CD4-positive, alpha-beta T cell (primary cell): ENCODE data around the gene PTH1R. TPM values are rescaled to one million over a fixed set of nuclear protein-coding genes. Genes with fewer than 3 reads are reported as not detected.
A peak's percentile ranks its signal among the peaks of the same experiment; 100 is the strongest.

Experiments used
- ATAC-seq: fragments of 200-7000 bp; cut with Tn5 transposase; one replicate; pipeline ENCODE4 v1.10.0; 2022; ENCODE audit warnings: mild to moderate bottlenecking; ENCODE audit not compliant: poor library complexity
- CTCF ChIA-PET: fragments of 350-600 bp; sonication (Branson Sonifier 250); formaldehyde crosslinking; loops from one replicate; lab custom pipeline; 2021; ENCODE audit warnings: antibody characterized with exemption, inconsistent platforms; lab: Charles Lee
- POLR2A ChIA-PET: fragments of 350-600 bp; sonication (Branson Sonifier 250); formaldehyde crosslinking; loops from one replicate; lab custom pipeline; 2021; ENCODE audit warnings: antibody characterized with exemption, inconsistent platforms; lab: Charles Lee
- DNase-seq, 14 experiments: peaks; one replicate each; pipeline ENCODE4 v3.0.0-alpha.2; 2013 to 2020; ENCODE audit warnings: mixed read lengths in 2 of 14
- H3K27ac ChIP-seq, 2 donors: one replicate each; pipeline versions ENCODE4 v1.5.1 to v1.7.0; 2013; ENCODE audit warnings: low read length in 2 of 2, low read depth in 1 of 2, mild to moderate bottlenecking in 1 of 2
- H3K27me3 ChIP-seq, 2 experiments: 1 replicate in 1 of 2; 2 replicates in 1 of 2; pipeline versions ENCODE4 v1.6.1 to v1.7.0; 2013; ENCODE audit warnings: low read length in 2 of 2, control low read depth in 1 of 2, mild to moderate bottlenecking in 1 of 2, moderate library complexity in 1 of 2; ENCODE audit not compliant: insufficient read depth in 2 of 2, control insufficient read depth in 1 of 2
- H3K36me3 ChIP-seq: one replicate; pipeline ENCODE4 v1.6.1; 2013; ENCODE audit warnings: low read length, control low read depth; ENCODE audit not compliant: insufficient read depth
- H3K4me1 ChIP-seq: one replicate; pipeline ENCODE4 v1.6.1; 2013; ENCODE audit warnings: low read length, control low read depth; ENCODE audit not compliant: insufficient read depth
- H3K4me3 ChIP-seq: one replicate; pipeline ENCODE4 v1.5.1; 2013; ENCODE audit warnings: mild to moderate bottlenecking, low read length, moderate library complexity
- H3K9me3 ChIP-seq, 2 experiments: 1 replicate in 1 of 2; 2 replicates in 1 of 2; pipeline versions ENCODE4 v1.6.1 to v1.7.0; 2013; ENCODE audit warnings: low read length in 2 of 2, mild to moderate bottlenecking in 2 of 2, control low read depth in 1 of 2, moderate library complexity in 1 of 2; ENCODE audit not compliant: control insufficient read depth in 1 of 2, insufficient read depth in 1 of 2
- H3K27ac Mint-ChIP-seq: one replicate; pipeline ENCODE4 v1.8.0; 2020; ENCODE audit warnings: mixed read lengths
- H3K27me3 Mint-ChIP-seq: one replicate; pipeline ENCODE4 v1.8.0; 2021; ENCODE audit warnings: mixed read lengths
- H3K36me3 Mint-ChIP-seq: one replicate; pipeline ENCODE4 v1.8.0; 2021; ENCODE audit warnings: low read depth, mixed read lengths
- H3K4me1 Mint-ChIP-seq: one replicate; pipeline ENCODE4 v1.8.0; 2021; ENCODE audit warnings: low read depth, mixed read lengths
- H3K4me3 Mint-ChIP-seq: one replicate; pipeline ENCODE4 v1.8.0; 2020; ENCODE audit warnings: mild to moderate bottlenecking, mixed read lengths
- H3K9me3 Mint-ChIP-seq: one replicate; pipeline ENCODE4 v1.8.0; 2020; ENCODE audit warnings: mixed read lengths
- CTCF ChIP-seq: fragments of 200-600 bp; IDR thresholded peaks from one replicate; pipeline ENCODE4 v1.8.0; 2022; ENCODE audit warnings: antibody characterized with exemption, mild to moderate bottlenecking
- intact Hi-C, 2 experiments: fragments of 100-400 bp; cut with DNase I in 1 of 2; cut with micrococcal nuclease in 1 of 2; formaldehyde crosslinking; loops; one replicate each; pipeline versions ENCODE4 v1.15.1 to v1.9.0; 2023 to 2025; cut with DNase I, micrococcal nuclease
- total RNA-seq, 174 experiments: library from RNA in 2 of 174; stranded (reverse) in 2 of 174; gene quantifications; one replicate each; pipeline ENCODE4 v1.2.3 and lab custom pipeline; 2021 to 2026

The PTH1R gene
- total RNA-seq, 2 experiments from 2014 or later: not detected

- peak overlapping the region; percentile 64 to 86 for H3K27ac ChIP-seq
- intact Hi-C loops: loop anchor here in 1 of 2 experiments (10.0 kb wide), 1 partner anchor 108 kb away; no protein-coding TSS in a partner anchor
- no peaks in the 10 kb centered on the region for H3K9me3 Mint-ChIP-seq
These were observed 68.9 kb downstream of the PTH1R start for GRCh38 chr3:46946416-46946815.

GRCh38 chr3:46946856-46947545, 69.5 kb downstream of the PTH1R start:
- Mint-ChIP-seq H3K27ac (peak overlapping the region; percentile 92), H3K4me3 (peak overlapping the region; percentile 59), H3K36me3 (peaks cover 37% of the 10 kb centered on the region), H3K4me1 (peaks cover 79% of the 10 kb centered on the region), H3K9me3 (no peaks in the 10 kb centered on the region), H3K27me3 (no peaks in the 10 kb centered on the region)
- TF ChIP-seq CTCF: no peak
- CTCF ChIA-PET: interaction anchor here (1.1 to 2.6 kb wide), 9 partner anchors 12 to 51 kb away, joined by 3 to 11 read pairs (median 6); partner anchors contain the start of genes CCDC12 and NBEAL2
- POLR2A ChIA-PET: interaction anchor here (0.6 to 2.2 kb wide), 5 partner anchors 15 to 40 kb away, joined by 3 to 10 read pairs (median 4); partner anchors contain the start of genes CCDC12 and NBEAL2
- intact Hi-C loops: loop anchor here in 1 of 2 experiments (10.0 kb wide), 1 partner anchor 108 kb away; no protein-coding TSS in a partner anchor
- H3K36me3 ChIP-seq: peaks cover 29% of the 10 kb centered on the region
- H3K4me1 ChIP-seq: peaks cover 88% of the 10 kb centered on the region
- DNase-seq (peak; percentile 38 to 89 (median 72)), ATAC-seq (peak; percentile 41)
- peak overlapping the region; percentile 1 for H3K4me3 ChIP-seq
- peak overlapping the region; percentile 64 to 86 for H3K27ac ChIP-seq
- no peaks in the 10 kb centered on the region for H3K9me3 ChIP-seq
- no peaks in the 10 kb centered on the region for H3K27me3 ChIP-seq

More at GRCh38 chr3:46946416-46946815, 68.9 kb downstream of the PTH1R start:
- ATAC-seq (no peak), DNase-seq (no peak)
- Mint-ChIP-seq H3K27me3 (no peaks in the 10 kb centered on the region), H3K27ac (peak overlapping the region; percentile 92), H3K4me3 (no peak overlapping the region), H3K36me3 (peaks cover 43% of the 10 kb centered on the region), H3K4me1 (peaks cover 75% of the 10 kb centered on the region)
- Histone ChIP-seq H3K4me1 (peaks cover 85% of the 10 kb centered on the region), H3K9me3 (no peaks in the 10 kb centered on the region), H3K4me3 (no peak overlapping the region), H3K27me3 (no peaks in the 10 kb centered on the region), H3K36me3 (peaks cover 31% of the 10 kb centered on the region)
- TF ChIP-seq CTCF: no peak
- ChIA-PET POLR2A (interaction anchor here (0.8 to 2.2 kb wide), 3 partner anchors 15 to 34 kb away, joined by 3 to 10 read pairs (median 4); partner anchors contain the start of genes CCDC12 and NBEAL2), CTCF (interaction anchor here (1.5 to 2.2 kb wide), 4 partner anchors 23 to 37 kb away, joined by 4 to 11 read pairs (median 6); partner anchors contain the start of genes CCDC12 and NBEAL2)

- Histone ChIP-seq H3K4me3 (peak overlapping the region; percentile 1), H3K27me3 (no peaks in the 10 kb centered on the region), H3K4me1 (peaks cover 93% of the 10 kb centered on the region), H3K36me3 (peaks cover 24% of the 10 kb centered on the region), H3K9me3 (no peaks in the 10 kb centered on the region), H3K27ac (peak overlapping the region; percentile 64 to 86)
- Mint-ChIP-seq H3K27ac (peak overlapping the region; percentile 92), H3K27me3 (no peaks in the 10 kb centered on the region), H3K4me1 (peaks cover 82% of the 10 kb centered on the region), H3K9me3 (no peaks in the 10 kb centered on the region), H3K4me3 (peak overlapping the region; percentile 59), H3K36me3 (peaks cover 32% of the 10 kb centered on the region)
- ATAC-seq (peak; percentile 7), DNase-seq (peak in 2 of 14 experiments; percentile 63 to 71)
- intact Hi-C loops: loop anchor here in 1 of 2 experiments (10.0 kb wide), 1 partner anchor 107 kb away; no protein-coding TSS in a partner anchor
- ChIA-PET CTCF (interaction anchor here (1.1 to 2.6 kb wide), 9 partner anchors 12 to 51 kb away, joined by 3 to 11 read pairs (median 6); partner anchors contain the start of genes CCDC12 and NBEAL2), POLR2A (interaction anchor here (0.6 to 2.2 kb wide), 4 partner anchors 16 to 40 kb away, joined by 3 to 10 read pairs (median 4); partner anchors contain the start of gene NBEAL2)
- TF ChIP-seq CTCF: no peak
These were observed 70.0 kb downstream of the PTH1R start for GRCh38 chr3:46947546-46947901.
